H1 (cell line): ENCODE results near the gene C2orf92. TPM values are rescaled to one million over a fixed set of nuclear protein-coding genes. Genes with fewer than 3 reads are reported as not detected.

Experiments used
- CTCF ChIA-PET: fragments of 300-600 bp; sonication (Branson Sonifier 250); formaldehyde crosslinking; loops from one replicate; lab custom pipeline; 2021; ENCODE audit not compliant: partially characterized antibody; lab: Charles Lee
- POLR2A ChIA-PET: fragments of 300-600 bp; sonication (Branson Sonifier 250); formaldehyde crosslinking; loops from one replicate; lab custom pipeline; 2021; ENCODE audit warnings: inconsistent platforms; ENCODE audit not compliant: partially characterized antibody; lab: Charles Lee
- DNase-seq, 2 experiments: peaks; one replicate each; pipeline versions ENCODE4 v3.0.0 to v3.0.0-alpha.2; 2010 to 2022; ENCODE audit warnings: low spot score in 2 of 2, low read depth in 1 of 2, mixed read lengths in 1 of 2
- FAIRE-seq: peaks from 2 replicates; lab custom pipeline; 2011; peaks lifted over from hg19 to GRCh38; lab: Jason Lieb, UNC
- H2AFZ ChIP-seq: 2 replicates; pipeline ENCODE4 v1.8.1; 2012; ENCODE audit warnings: low read length, inconsistent platforms
- H2AK5ac ChIP-seq: 2 replicates; pipeline ENCODE4 v1.6.1; 2013; ENCODE audit warnings: low read depth, low read length
- H2BK120ac ChIP-seq: replicated peaks from 2 replicates; pipeline ENCODE3; 2013; ENCODE audit warnings: low read depth, low read length, inconsistent platforms
- H2BK12ac ChIP-seq: 2 replicates; pipeline ENCODE4 v1.6.1; 2013; ENCODE audit warnings: low read depth, low read length
- H2BK15ac ChIP-seq: 2 replicates; pipeline ENCODE4 v1.6.1; 2013; ENCODE audit warnings: low read length
- H2BK20ac ChIP-seq: 2 replicates; pipeline ENCODE4 v1.6.1; 2013; ENCODE audit warnings: low read length
- H2BK5ac ChIP-seq: 2 replicates; pipeline ENCODE4 v1.6.1; 2013; ENCODE audit warnings: low read depth, low read length
- H3K14ac ChIP-seq: 2 replicates; pipeline ENCODE4 v1.6.1; 2013; ENCODE audit warnings: inconsistent platforms; ENCODE audit not compliant: insufficient read length
- H3K18ac ChIP-seq: 2 replicates; pipeline ENCODE4 v1.6.1; 2013; ENCODE audit warnings: low read length; ENCODE audit errors: extremely low read depth
- H3K23ac ChIP-seq: 2 replicates; pipeline ENCODE4 v1.6.1; 2013; ENCODE audit warnings: inconsistent platforms; ENCODE audit not compliant: insufficient read length
- H3K23me2 ChIP-seq: 2 replicates; pipeline ENCODE4 v1.6.1; 2013; ENCODE audit warnings: low read depth, low read length
- H3K27ac ChIP-seq: 2 replicates; pipeline ENCODE4 v1.6.1; 2011; ENCODE audit warnings: low read depth, low read length, inconsistent platforms
- H3K27me3 ChIP-seq, 4 experiments: replicated peaks in 1 of 4; 1 replicate in 1 of 4; 2 replicates in 3 of 4; pipeline versions ENCODE4 v1.6.1 to v1.8.1; 2011 to 2013; ENCODE audit warnings: low read length in 3 of 4, mild to moderate bottlenecking in 3 of 4, inconsistent platforms in 2 of 4, mixed read lengths in 2 of 4, moderate library complexity in 1 of 4; ENCODE audit not compliant: control insufficient read depth in 3 of 4, insufficient read depth in 3 of 4; ENCODE audit errors: extremely low read depth in 1 of 4
- H3K36me3 ChIP-seq, 4 experiments: 2 replicates each; pipeline versions ENCODE4 v1.6.1 to v1.8.1; 2011 to 2013; ENCODE audit warnings: mild to moderate bottlenecking in 4 of 4, low read length in 3 of 4, moderate library complexity in 2 of 4, control low read depth in 1 of 4, inconsistent platforms in 1 of 4; ENCODE audit not compliant: insufficient read depth in 4 of 4, control insufficient read depth in 2 of 4
- H3K4ac ChIP-seq: replicated peaks from 2 replicates; pipeline ENCODE3; 2013; ENCODE audit warnings: low read length, low read depth, mixed read lengths, inconsistent platforms; ENCODE audit not compliant: insufficient read length
- H3K4me1 ChIP-seq, 4 experiments: replicated peaks in 1 of 4; 1 replicate in 1 of 4; 2 replicates in 3 of 4; pipeline versions ENCODE4 v1.6.1 to v1.8.1; 2011 to 2013; ENCODE audit warnings: low read length in 3 of 4, inconsistent platforms in 2 of 4, mixed read lengths in 1 of 4; ENCODE audit not compliant: insufficient read depth in 4 of 4, control insufficient read depth in 3 of 4
- H3K4me2 ChIP-seq, 2 experiments: 2 replicates each; pipeline versions ENCODE4 v1.6.1 to v1.8.1; 2011 to 2013; ENCODE audit warnings: low read depth in 2 of 2, low read length in 2 of 2, control low read depth in 1 of 2, inconsistent platforms in 1 of 2, mild to moderate bottlenecking in 1 of 2; ENCODE audit not compliant: insufficient read depth in 1 of 2
- H3K4me3 ChIP-seq, 4 experiments: fragments of 200-600, 300-600 bp in 1 of 4; sonication (generic), shearing (Covaris generic), sonication (Bioruptor Twin) in 1 of 4; 2 replicates each; pipeline versions ENCODE4 v1.5.1 to v1.8.1; 2011 to 2016; ENCODE audit warnings: low read length in 4 of 4, low read depth in 3 of 4, control low read depth in 2 of 4, inconsistent platforms in 2 of 4, mild to moderate bottlenecking in 2 of 4, mixed read lengths in 1 of 4, moderate library complexity in 1 of 4; ENCODE audit not compliant: insufficient read depth in 2 of 4; ENCODE audit errors: extremely low read depth in 1 of 4
- H3K56ac ChIP-seq: replicated peaks from 2 replicates; pipeline ENCODE3; 2013; ENCODE audit warnings: low read depth, mild to moderate bottlenecking, mixed read lengths, low read length, inconsistent platforms; ENCODE audit not compliant: insufficient read length
- H3K79me1 ChIP-seq: 2 replicates; pipeline ENCODE4 v1.6.1; 2013; ENCODE audit warnings: low read depth, low read length, control low read depth
- H3K79me2 ChIP-seq, 2 experiments: 2 replicates each; pipeline versions ENCODE4 v1.6.1 to v1.8.1; 2012 to 2013; ENCODE audit warnings: low read length in 2 of 2, mild to moderate bottlenecking in 2 of 2, inconsistent platforms in 1 of 2; ENCODE audit not compliant: insufficient read depth in 2 of 2, control insufficient read depth in 1 of 2
- H3K9ac ChIP-seq, 4 experiments: replicated peaks in 1 of 4; 1 replicate in 1 of 4; 2 replicates in 3 of 4; pipeline versions ENCODE4 v1.6.1 to v1.8.1; 2011 to 2013; ENCODE audit warnings: low read depth in 3 of 4, low read length in 3 of 4, control low read depth in 2 of 4, mild to moderate bottlenecking in 2 of 4, moderate library complexity in 2 of 4, inconsistent platforms in 1 of 4; ENCODE audit errors: extremely low read depth in 1 of 4
- H3K9me3 ChIP-seq, 2 experiments: 2 replicates each; pipeline versions ENCODE4 v1.6.1 to v1.8.1; 2012 to 2013; ENCODE audit warnings: mild to moderate bottlenecking in 2 of 2, moderate library complexity in 2 of 2, control low read depth in 1 of 2, inconsistent platforms in 1 of 2, low read depth in 1 of 2, low read length in 1 of 2, mixed read lengths in 1 of 2; ENCODE audit not compliant: insufficient read depth in 2 of 2
- H4K20me1 ChIP-seq, 2 experiments: replicated peaks in 1 of 2; 2 replicates each; pipeline versions ENCODE3 to v1.8.1; 2011 to 2013; ENCODE audit warnings: inconsistent platforms in 2 of 2, low read length in 2 of 2, mild to moderate bottlenecking in 1 of 2; ENCODE audit not compliant: insufficient read depth in 2 of 2, control insufficient read depth in 1 of 2
- H4K5ac ChIP-seq: 2 replicates; pipeline ENCODE4 v1.6.1; 2013; ENCODE audit warnings: low read length, low read depth, mixed read lengths, inconsistent platforms; ENCODE audit not compliant: insufficient read length
- H4K8ac ChIP-seq: 2 replicates; pipeline ENCODE4 v1.8.0; 2013; ENCODE audit warnings: mild to moderate bottlenecking, moderate library complexity, low read length, inconsistent platforms; ENCODE audit not compliant: insufficient read depth; ENCODE audit errors: extremely low read depth
- H4K91ac ChIP-seq: replicated peaks from 2 replicates; pipeline ENCODE3; 2013; ENCODE audit warnings: low read length, mixed read lengths, inconsistent platforms; ENCODE audit not compliant: insufficient read length
- ASH2L ChIP-seq: fragments of 200-600, 300-600 bp; sonication (generic); IDR thresholded peaks from one replicate; pipeline ENCODE4 v1.7.1; 2017; ENCODE audit warnings: low read length
- CHD1 ChIP-seq: IDR thresholded peaks from 2 replicates; pipeline ENCODE4 v1.6.1; 2012; ENCODE audit warnings: low read depth, low read length, improper control_type of control experiment
- JUND ChIP-seq: IDR thresholded peaks from 2 replicates; pipeline ENCODE4 v1.6.1; 2011; ENCODE audit warnings: mild to moderate bottlenecking, improper control_type of control experiment, low read length
- PHF8 ChIP-seq: fragments of 200-600 bp; sonication (generic); conservative IDR thresholded peaks from 2 replicates; pipeline ENCODE4 v1.7.1; 2012; ENCODE audit warnings: low read depth, mild to moderate bottlenecking, inconsistent platforms, low read length, moderate library complexity
- RBBP5 ChIP-seq: IDR thresholded peaks from 2 replicates; pipeline ENCODE4 v1.7.1; 2012; ENCODE audit warnings: low read depth, mild to moderate bottlenecking, inconsistent platforms, low read length, moderate library complexity, borderline replicate concordance
- SIN3A ChIP-seq, 2 experiments: IDR thresholded peaks in 1 of 2; conservative IDR thresholded peaks in 1 of 2; 2 replicates each; pipeline ENCODE4 v1.6.1; 2011 to 2012; ENCODE audit warnings: low read length in 2 of 2, improper control_type of control experiment in 1 of 2, low read depth in 1 of 2, mild to moderate bottlenecking in 1 of 2
- SIX5 ChIP-seq: IDR thresholded peaks from 2 replicates; pipeline ENCODE4 v1.6.1; 2011; ENCODE audit warnings: mild to moderate bottlenecking, low read depth, low read length
- TAF7 ChIP-seq: optimal IDR thresholded peaks from 2 replicates; pipeline ENCODE3; 2011; ENCODE audit warnings: low read depth, mild to moderate bottlenecking, inconsistent platforms, low read length, moderate library complexity, borderline replicate concordance
- TEAD4 ChIP-seq: IDR thresholded peaks from 2 replicates; pipeline ENCODE4 v1.6.1; 2012; ENCODE audit warnings: low read depth, low read length, inconsistent platforms, mixed read lengths
- WGBS, 2 experiments: shearing (Covaris generic) in 1 of 2; methylation state at CpG; one replicate each; pipeline versions ENCODE4 v1.1.6 to v1.1.7; 2013 to 2015; ENCODE audit warnings: low lambda C conversion rate in 2 of 2, mixed read lengths in 2 of 2, inconsistent platforms in 1 of 2, low coverage in 1 of 2, missing lambda C conversion rate in 1 of 2; ENCODE audit not compliant: insufficient replicate concordance in 2 of 2, insufficient coverage in 1 of 2, insufficient read length in 1 of 2; ENCODE audit errors: extremely low coverage in 1 of 2, missing lambda C conversion rate in 1 of 2; 5-methylcytosine and 5-hydroxymethylcytosine counted together
- polyA plus RNA-seq, 7 experiments: library from polyadenylated mRNA; depleted of rRNA in 3 of 7; stranded (reverse) in 5 of 7; unstranded in 2 of 7; fragments of >200 nt in 5 of 7; fragments of 200-250 nt in 2 of 7; gene quantifications; 1 replicate in 5 of 7; 2 replicates in 1 of 7; 4 replicates in 1 of 7; pipeline versions ENCODE4 v1.2.1 to v1.2.3, GENCODE V29; 2011 to 2013; ENCODE audit warnings: missing spikeins in 2 of 7, mixed read lengths in 2 of 7
- total RNA-seq: library from RNA; stranded (reverse); fragmentation: NEBNext Ultra II Directional; extraction: Animal tissue kit (Norgen Biotek cat#: 25700); gene quantifications from 2 replicates; pipeline ENCODE4 v1.2.1, GENCODE V29; 2021
- TF ChIP-seq, protein P1 (sequence below): IDR thresholded peaks from 2 replicates; pipeline ENCODE4 v1.6.1; 2012; ENCODE audit warnings: inconsistent platforms

C2orf92 gene
- total and polyA plus RNA-seq, 2 of the 8 experiments (the other 6 are each of a cell fraction or from before 2014, with no cell fraction given): 2.3 to 3.7 TPM

DNA sequence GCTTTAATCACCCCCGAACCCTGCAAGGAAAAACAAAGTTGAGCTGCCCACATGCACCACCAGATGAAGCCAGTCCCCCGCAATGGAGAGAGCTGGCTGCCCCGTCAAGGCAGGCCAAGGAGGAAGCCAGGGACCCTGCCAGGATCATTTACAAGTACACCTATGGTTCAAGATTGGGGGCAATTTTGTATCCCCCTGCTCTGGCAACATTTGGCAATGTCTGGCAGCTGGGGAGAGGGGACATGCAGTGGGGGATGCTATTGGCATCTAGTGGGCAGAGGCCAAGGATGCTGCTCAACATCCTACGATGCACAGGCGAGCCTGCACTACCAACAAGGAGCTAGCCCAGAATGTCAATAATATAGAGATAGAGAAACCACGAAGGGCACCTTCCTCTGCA is 7.6 kb upstream of the C2orf92 start:
- WGBS, 2 experiments: 91% methylated on average over 6 of the region's 6 CpGs; no CpG with 5 or more reads in 1 of the 2 experiments
- Histone ChIP-seq H3K36me3 (peaks cover 3 to 13% (median 7%) of the 10 kb centered on the region in 4 experiments; a peak in 5 of 8 replicates), H3K79me1 (peaks cover 8% of the 10 kb centered on the region), H2BK120ac (no peak overlapping the region), H4K91ac (no peak overlapping the region), H3K27me3 (no peaks in the 10 kb centered on the region), H3K9me3 (no peaks in the 10 kb centered on the region), H4K5ac (no peak overlapping the region), H2AK5ac (0 out of 2 replicates have a peak overlapping the region, but pooled peaks have one; percentile 9), H4K8ac (peak overlapping the region; percentile 65; the same call in 1 of the 2 replicates), H3K79me2 (peaks cover 0 to 25% of the 10 kb centered on the region in 2 experiments; a peak in 2 of 4 replicates), H3K4me2 (peak overlapping the region; percentile 94 to 95; a peak in 2 of 4 replicates), H3K14ac (no peak overlapping the region), H3K23ac (no peak overlapping the region), H2BK15ac (no peak overlapping the region), H2BK5ac (no peak overlapping the region), H3K4me3 (peak overlapping the region in 1 of 4 experiments; percentile 76; a peak in 1 of 8 replicates), H2BK20ac (no peak overlapping the region), H4K20me1 (peaks cover 0 to 13% of the 10 kb centered on the region in 2 experiments), H3K56ac (no peak overlapping the region), H3K23me2 (peaks cover 7% of the 10 kb centered on the region), H3K4me1 (peaks cover 0 to 9% (median 7%) of the 10 kb centered on the region in 4 experiments; a peak in 4 of 7 replicates), H3K4ac (no peak overlapping the region), H2AFZ (no peak overlapping the region), H3K18ac (no peak overlapping the region), H2BK12ac (no peak overlapping the region), H3K9ac (no peak overlapping the region), H3K27ac (no peak overlapping the region)
- TF ChIP-seq, protein P1, sequence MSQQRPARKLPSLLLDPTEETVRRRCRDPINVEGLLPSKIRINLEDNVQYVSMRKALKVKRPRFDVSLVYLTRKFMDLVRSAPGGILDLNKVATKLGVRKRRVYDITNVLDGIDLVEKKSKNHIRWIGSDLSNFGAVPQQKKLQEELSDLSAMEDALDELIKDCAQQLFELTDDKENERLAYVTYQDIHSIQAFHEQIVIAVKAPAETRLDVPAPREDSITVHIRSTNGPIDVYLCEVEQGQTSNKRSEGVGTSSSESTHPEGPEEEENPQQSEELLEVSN: no peak
- TF ChIP-seq TEAD4: no peak
- no peak for TF ChIP-seq RBBP5
- TF ChIP-seq SIN3A (conservative IDR thresholded peaks at IDR 0.05 in 1 of 2, IDR thresholded peaks at IDR 0.05 in 1 of 2; ENCODE audit: low read depth in 1 of 2, low read length in 2 of 2): no peak
- TF ChIP-seq ASH2L: no peak
- TF ChIP-seq TAF7: no peak
- TF ChIP-seq SIX5: no peak
- no peak for TF ChIP-seq JUND
- no peak for TF ChIP-seq CHD1
- no peak for TF ChIP-seq PHF8
- DNase-seq (no peak), FAIRE-seq (no peak)
- ChIA-PET CTCF (interaction anchor here (1.2 to 8.2 kb wide), 8 partner anchors 10 to 79 kb away, joined by 4 to 132 read pairs (median 15); partner anchors contain the start of gene COX5B), POLR2A (interaction anchor here (1.2 to 7.9 kb wide), 4 partner anchors 10 to 76 kb away, joined by 3 to 102 read pairs (median 37); partner anchors contain the start of gene COX5B)
